Sigmoid colon (tissue), 3 donors: Measurements from ENCODE around the gene FAM168A.

Experiments
- CTCF ChIP-seq, 4 experiments: fragments of 450-650 bp in 3 of 4; fragments of 200-600 bp in 1 of 4; IDR thresholded peaks; one replicate each; pipeline ENCODE4 v1.5.1; 2016 to 2019; ENCODE audit warnings: antibody characterized with exemption in 4 of 4, mild to moderate bottlenecking in 3 of 4, moderate library complexity in 2 of 4
- POLR2A ChIP-seq, 2 donors: fragments of 450-650 bp; IDR thresholded peaks; one replicate each; pipeline ENCODE4 v1.6.1; 2016; ENCODE audit warnings: antibody characterized with exemption in 2 of 2, mild to moderate bottlenecking in 2 of 2, moderate library complexity in 2 of 2

- no peak for TF ChIP-seq CTCF (IDR thresholded peaks at IDR 0.05)
- TF ChIP-seq POLR2A (IDR thresholded peaks at IDR 0.05), result no peak
These were observed 21.7 kb downstream of the FAM168A start for GRCh38 chr11:73576185-73576614.
